Progenitor cell of endocrine pancreas (in vitro differentiated cells): Measurements from ENCODE around the gene TFR2. TPM values are rescaled to one million over a fixed set of nuclear protein-coding genes. Genes with fewer than 3 reads are reported as not detected.
A peak's percentile ranks its signal among the peaks of the same experiment; 100 is the strongest.

ENCODE experiments used
- DNase-seq: peaks from one replicate; pipeline ENCODE4 v3.0.0; 2021; ENCODE audit warnings: low spot score; ENCODE audit not compliant: unreplicated experiment
- H3K27ac Mint-ChIP-seq: 2 replicates; pipeline ENCODE4 v1.8.0; 2021; ENCODE audit warnings: mild to moderate bottlenecking, moderate library complexity, mixed read lengths
- H3K27me3 Mint-ChIP-seq: 2 replicates; pipeline ENCODE4 v1.8.0; 2021; ENCODE audit warnings: mixed read lengths
- H3K36me3 Mint-ChIP-seq: 2 replicates; pipeline ENCODE4 v1.8.0; 2022; ENCODE audit warnings: mixed read lengths; ENCODE audit not compliant: insufficient read depth
- H3K4me1 Mint-ChIP-seq: 2 replicates; pipeline ENCODE4 v1.8.0; 2021; ENCODE audit warnings: low read depth, mixed read lengths
- H3K4me3 Mint-ChIP-seq: 2 replicates; pipeline ENCODE4 v1.8.0; 2021; ENCODE audit warnings: low read depth, mild to moderate bottlenecking, moderate library complexity, mixed read lengths
- H3K9me3 Mint-ChIP-seq: 2 replicates; pipeline ENCODE4 v1.8.0; 2021; ENCODE audit warnings: low read depth, mixed read lengths
- CTCF ChIP-seq: fragments of 200-600 bp; sonication (generic); IDR thresholded peaks from one replicate; pipeline ENCODE4 v1.5.0; 2021; ENCODE audit warnings: antibody characterized with exemption, mild to moderate bottlenecking; ENCODE audit not compliant: unreplicated experiment
- total RNA-seq: library from RNA; stranded (reverse); gene quantifications from 2 replicates; pipeline ENCODE4 v1.2.1, GENCODE V29; 2021

Gene TFR2
- total RNA-seq, 1 donor from 2014 or later = 0.93 TPM

- Mint-ChIP-seq H3K9me3 (no peaks in the 10 kb centered on the region), H3K4me3 (peak overlapping the region; percentile 99), H3K27ac (peak overlapping the region; percentile 33), H3K36me3 (peaks cover 5% of the 10 kb centered on the region), H3K27me3 (no peaks in the 10 kb centered on the region), H3K4me1 (peaks cover 3% of the 10 kb centered on the region)
- DNase-seq = peak; percentile 27
- TF ChIP-seq CTCF = peak; percentile 22
These were observed 28.5 kb downstream of the TFR2 start for GRCh38 chr7:100612730-100613390.

- peak; percentile 97 for DNase-seq
- H3K9me3 Mint-ChIP-seq = no peaks in the 10 kb centered on the region
- H3K4me1 Mint-ChIP-seq = peaks cover 3% of the 10 kb centered on the region
- H3K27ac Mint-ChIP-seq = peak within 1 kb of the TSS; percentile 100
- H3K27me3 Mint-ChIP-seq = peaks cover 6% of the 10 kb centered on the region
- no peak for TF ChIP-seq CTCF
- peaks cover 5% of the 10 kb centered on the region for H3K36me3 Mint-ChIP-seq
- peak within 1 kb of the TSS; percentile 99 for H3K4me3 Mint-ChIP-seq
These were observed 29.2 kb downstream of the TFR2 start, which contains the start of gene MOSPD3 for GRCh38 chr7:100611983-100612729. Gene MOSPD3, plus strand, starts transcription at chr7:100612540. Its CDS starts 252 bp downstream, at chr7:100612792.

- H3K27me3 Mint-ChIP-seq = peaks cover 22% of the 10 kb centered on the region
- H3K36me3 Mint-ChIP-seq = peaks cover 2% of the 10 kb centered on the region
- TF ChIP-seq CTCF = no peak
- H3K9me3 Mint-ChIP-seq = no peaks in the 10 kb centered on the region
- DNase-seq = no peak
- H3K27ac Mint-ChIP-seq = no peak overlapping the region
- peaks cover 7% of the 10 kb centered on the region for H3K4me1 Mint-ChIP-seq
- peak overlapping the region; percentile 0 for H3K4me3 Mint-ChIP-seq
These were observed 31.4 kb downstream of the TFR2 start for GRCh38 chr7:100609958-100610357.

GRCh38 chr7:100607111-100607510 lies 34.2 kb downstream of the TFR2 start:
- Mint-ChIP-seq H3K27me3 (peaks cover 25% of the 10 kb centered on the region), H3K4me1 (peaks cover 15% of the 10 kb centered on the region), H3K36me3 (no peaks in the 10 kb centered on the region), H3K4me3 (no peak overlapping the region), H3K27ac (no peak overlapping the region), H3K9me3 (no peaks in the 10 kb centered on the region)
- no peak for DNase-seq
- no peak for TF ChIP-seq CTCF

- H3K9me3 Mint-ChIP-seq = no peaks in the 10 kb centered on the region
- no peak for DNase-seq
- TF ChIP-seq CTCF = no peak
- H3K27me3 Mint-ChIP-seq = peaks cover 25% of the 10 kb centered on the region
- H3K4me3 Mint-ChIP-seq = peak overlapping the region; percentile 67
- H3K36me3 Mint-ChIP-seq = no peaks in the 10 kb centered on the region
- H3K27ac Mint-ChIP-seq = no peak overlapping the region
- peaks cover 16% of the 10 kb centered on the region for H3K4me1 Mint-ChIP-seq
These were observed 35.0 kb downstream of the TFR2 start for GRCh38 chr7:100606313-100606712.
